Measurements from ENCODE around the gene SLC9A7. TPM values are rescaled to one million over a fixed set of nuclear protein-coding genes. Genes with fewer than 3 reads are reported as not detected.
"Not testable (repeated sequence)": the region's sequence is repeated elsewhere in the genome, so short reads cannot be mapped to it uniquely, and the experiment has no call there.

SLC9A7 gene
- total RNA-seq, 1 experiment from 2014 or later: 8.8 TPM

- no peak for DNase-seq (ENCODE audit: extremely low read depth, low read depth)
Observed at GRCh38 chrX:46755671-46756070, 3.2 kb downstream of the SLC9A7 start.

- DNase-seq (ENCODE audit: extremely low read depth, low read depth): no peak
Observed at GRCh38 chrX:46754586-46755061, 4.3 kb downstream of the SLC9A7 start.

GRCh38 chrX:46754036-46754435 lies 4.9 kb downstream of the SLC9A7 start:
- DNase-seq (ENCODE audit: extremely low read depth, low read depth): no peak

GRCh38 chrX:46750889-46751288 lies 8.0 kb downstream of the SLC9A7 start:
- no peak for DNase-seq (ENCODE audit: extremely low read depth, low read depth)

GRCh38 chrX:46744009-46744408 lies 14.9 kb downstream of the SLC9A7 start:
- DNase-seq (ENCODE audit: extremely low read depth, low read depth): no peak

GRCh38 chrX:46743046-46743445 lies 15.9 kb downstream of the SLC9A7 start:
- DNase-seq (ENCODE audit: extremely low read depth, low read depth): no peak

GRCh38 chrX:46739736-46740135 lies 19.2 kb downstream of the SLC9A7 start:
- no peak for DNase-seq (ENCODE audit: extremely low read depth, low read depth)

GRCh38 chrX:46737462-46737861 lies 21.5 kb downstream of the SLC9A7 start:
- no peak for DNase-seq (ENCODE audit: extremely low read depth, low read depth)

GRCh38 chrX:46737041-46737440 lies 21.9 kb downstream of the SLC9A7 start:
- no peak for DNase-seq (ENCODE audit: extremely low read depth, low read depth)

GRCh38 chrX:46735622-46736021 lies 23.3 kb downstream of the SLC9A7 start:
- DNase-seq (ENCODE audit: extremely low read depth, low read depth): no peak

GRCh38 chrX:46733226-46733625 lies 25.7 kb downstream of the SLC9A7 start:
- no peak for DNase-seq (ENCODE audit: extremely low read depth, low read depth)

GRCh38 chrX:46730765-46731164 lies 28.2 kb downstream of the SLC9A7 start:
- DNase-seq (ENCODE audit: extremely low read depth, low read depth): no peak

- no peak for DNase-seq (ENCODE audit: extremely low read depth, low read depth)
Observed at GRCh38 chrX:46727441-46727840, 31.5 kb downstream of the SLC9A7 start.

- not testable (repeated sequence) for DNase-seq (ENCODE audit: extremely low read depth, low read depth)
Observed at GRCh38 chrX:46723569-46723927, 35.4 kb downstream of the SLC9A7 start.

GRCh38 chrX:46722742-46723568 lies 36.0 kb downstream of the SLC9A7 start:
- DNase-seq (ENCODE audit: extremely low read depth, low read depth): no peak

GRCh38 chrX:46716796-46717195 lies 42.1 kb downstream of the SLC9A7 start:
- DNase-seq (ENCODE audit: extremely low read depth, low read depth): no peak

- no peak for DNase-seq (ENCODE audit: extremely low read depth, low read depth)
Observed at GRCh38 chrX:46715997-46716396, 42.9 kb downstream of the SLC9A7 start.

GRCh38 chrX:46715530-46715929 lies 43.4 kb downstream of the SLC9A7 start:
- no peak for DNase-seq (ENCODE audit: extremely low read depth, low read depth)

GRCh38 chrX:46713672-46714490 lies 45.0 kb downstream of the SLC9A7 start:
- DNase-seq (ENCODE audit: extremely low read depth, low read depth): no peak

- DNase-seq (ENCODE audit: extremely low read depth, low read depth): no peak
Observed at GRCh38 chrX:46712764-46713163, 46.2 kb downstream of the SLC9A7 start.

- DNase-seq (ENCODE audit: extremely low read depth, low read depth): no peak
Observed at GRCh38 chrX:46710927-46711623, 47.8 kb downstream of the SLC9A7 start.
